ENCODE results near the gene RENBP. TPM values are rescaled to one million over a fixed set of nuclear protein-coding genes. Genes with fewer than 3 reads are reported as not detected.
A peak's percentile ranks its signal among the peaks of the same experiment; 100 is the strongest.

RENBP gene
- total RNA-seq, 4 donors from 2014 or later, result 1.8 to 2.6 (median 2.0) TPM

GRCh38 chrX:153974003-153974725, 29.7 kb upstream of the RENBP start:
- in situ Hi-C loops (cut with MboI; ENCODE audit: low sequenced_read_pairs in 4 of 4), result loop anchor here in 3 of 4 donors (25.0 kb wide), 4 partner anchors 88 to 1012 kb away; partner anchors contain the start of genes IDH3G (in 2 of the 3), SRPK3 (in 2 of the 3), SSR4 (in 2 of the 3) and G6PD (in 1 of the 3)
- H3K4me3 ChIP-seq, result peak overlapping the region in 1 of 4 donors; percentile 87
- peak overlapping the region; percentile 90 to 99 (median 96) for H3K27ac ChIP-seq
- ATAC-seq (no peak), DNase-seq (no peak)
- no peak for TF ChIP-seq POLR2A (IDR thresholded peaks at IDR 0.05)
- no peak for TF ChIP-seq CTCF (IDR thresholded peaks at IDR 0.05 in 4 of 5, conservative IDR thresholded peaks at IDR 0.05 in 1 of 5)
- peaks cover 11 to 24% of the 10 kb centered on the region in 2 donors for H3K4me1 ChIP-seq
- H3K36me3 ChIP-seq, result no peaks in the 10 kb centered on the region
- H3K9me3 ChIP-seq, result no peaks in the 10 kb centered on the region
- no peaks in the 10 kb centered on the region for H3K27me3 ChIP-seq
- intact Hi-C loops (cut with DNase I; ENCODE audit: low total_unique reads), result loop anchor here (10.0 kb wide), 1 partner anchor 401 kb away; the partner anchor contains the start of genes EMD and FLNA

GRCh38 chrX:153973127-153974002, 28.9 kb upstream of the RENBP start:
- H3K36me3 ChIP-seq, result no peaks in the 10 kb centered on the region
- no peak for DNase-seq
- no peaks in the 10 kb centered on the region for H3K27me3 ChIP-seq
- H3K9me3 ChIP-seq, result no peaks in the 10 kb centered on the region
- peak overlapping the region; percentile 54 to 87 (median 64) for H3K4me3 ChIP-seq
- ATAC-seq, result no peak
- intact Hi-C loops (cut with DNase I; ENCODE audit: low total_unique reads), result loop anchor here (10.0 kb wide), 1 partner anchor 401 kb away; the partner anchor contains the start of genes EMD and FLNA
- H3K27ac ChIP-seq, result peak overlapping the region; percentile 90 to 99 (median 96)
- TF ChIP-seq CTCF (IDR thresholded peaks at IDR 0.05 in 4 of 5, conservative IDR thresholded peaks at IDR 0.05 in 1 of 5) (no peak), POLR2A (IDR thresholded peaks at IDR 0.05) (no peak)
- H3K4me1 ChIP-seq, result peaks cover 19 to 32% of the 10 kb centered on the region in 2 donors
- in situ Hi-C loops (cut with MboI; ENCODE audit: low sequenced_read_pairs in 4 of 4), result loop anchor here in 3 of 4 donors (25.0 kb wide), 4 partner anchors 89 to 1011 kb away; partner anchors contain the start of genes IDH3G (in 2 of the 3), SRPK3 (in 2 of the 3), SSR4 (in 2 of the 3) and G6PD (in 1 of the 3)

- Histone ChIP-seq H3K9me3 (no peaks in the 10 kb centered on the region), H3K36me3 (no peaks in the 10 kb centered on the region), H3K4me1 (peaks cover 27 to 40% of the 10 kb centered on the region in 2 donors), H3K27ac (peak within 1 kb of the TSS; percentile 95 to 100 (median 98)), H3K4me3 (peak within 1 kb of the TSS; percentile 73 to 94 (median 85)), H3K27me3 (no peaks in the 10 kb centered on the region)
- intact Hi-C loops (cut with DNase I; ENCODE audit: low total_unique reads) (loop anchor here (10.0 kb wide), 1 partner anchor 402 kb away; the partner anchor contains the start of genes EMD and FLNA), in situ Hi-C loops (cut with MboI; ENCODE audit: low sequenced_read_pairs in 4 of 4) (loop anchor here in 3 of 4 donors (25.0 kb wide), 4 partner anchors 90 to 1010 kb away; partner anchors contain the start of genes IDH3G (in 2 of the 3), SRPK3 (in 2 of the 3), SSR4 (in 2 of the 3) and G6PD (in 1 of the 3))
- ATAC-seq (peak; percentile 54 to 55), DNase-seq (peak; percentile 68 to 77)
- TF ChIP-seq CTCF (IDR thresholded peaks at IDR 0.05 in 4 of 5, conservative IDR thresholded peaks at IDR 0.05 in 1 of 5), result no peak
- peak; percentile 60 to 71 for TF ChIP-seq POLR2A (IDR thresholded peaks at IDR 0.05)
Measured at GRCh38 chrX:153972368-153973126, 28.1 kb upstream of the RENBP start, which contains the start of gene TMEM187. TSS of gene TMEM187 (plus strand) at chrX:153972754. CDS start at chrX:153982063, 9,309 bp downstream.
